ENCODE data around the gene LIPC. TPM values are rescaled to one million over a fixed set of nuclear protein-coding genes. Genes with fewer than 3 reads are reported as not detected.

The LIPC gene
- total RNA-seq, 2 experiments from 2014 or later, result 0.61 to 1.2 TPM

GRCh38 chr15:58546066-58546591 is 114.3 kb downstream of the LIPC start:
- no peak for TF ChIP-seq CTCF (IDR thresholded peaks at IDR 0.05)
- no peak overlapping the region for H3K4me3 ChIP-seq (ENCODE audit: low read length)
- H3K36me3 Mint-ChIP-seq (ENCODE audit: low read depth), result no peaks in the 10 kb centered on the region
- peaks cover 24% of the 10 kb centered on the region for H3K4me1 ChIP-seq (ENCODE audit: insufficient read depth, low read length)
- CTCF ChIA-PET, result interaction anchor here (1.6 kb wide), 1 partner anchor 24 kb away, joined by 4 read pairs; no protein-coding TSS in a partner anchor
- H3K9me3 ChIP-seq (ENCODE audit: control insufficient read depth in 1 of 2, insufficient read depth in 1 of 2, low read length in 2 of 2), result peaks cover 0 to 4% of the 10 kb centered on the region in 2 experiments
- intact Hi-C loops (cut with DNase I, micrococcal nuclease), result no loop called here
- no peaks in the 10 kb centered on the region for H3K27me3 ChIP-seq (ENCODE audit: control insufficient read depth in 1 of 2, insufficient read depth in 2 of 2, low read length in 2 of 2)
- DNase-seq (no peak), ATAC-seq (ENCODE audit: poor library complexity) (no peak)
- H3K4me1 Mint-ChIP-seq (ENCODE audit: low read depth), result peaks cover 19% of the 10 kb centered on the region
- POLR2A ChIA-PET, result no interaction called here
- no peak overlapping the region for H3K4me3 Mint-ChIP-seq
- H3K27me3 Mint-ChIP-seq, result no peaks in the 10 kb centered on the region
- H3K27ac ChIP-seq (ENCODE audit: low read depth in 1 of 2, low read length in 2 of 2), result no peak overlapping the region
- H3K36me3 ChIP-seq (ENCODE audit: insufficient read depth, low read length), result no peaks in the 10 kb centered on the region
- no peaks in the 10 kb centered on the region for H3K9me3 Mint-ChIP-seq
- H3K27ac Mint-ChIP-seq, result no peak overlapping the region

- TF ChIP-seq CTCF (IDR thresholded peaks at IDR 0.05), result no peak
- Mint-ChIP-seq H3K4me1 (ENCODE audit: low read depth) (peaks cover 27% of the 10 kb centered on the region), H3K36me3 (ENCODE audit: low read depth) (no peaks in the 10 kb centered on the region), H3K27ac (no peak overlapping the region), H3K9me3 (no peaks in the 10 kb centered on the region), H3K27me3 (no peaks in the 10 kb centered on the region), H3K4me3 (no peak overlapping the region)
- H3K9me3 ChIP-seq (ENCODE audit: control insufficient read depth in 1 of 2, insufficient read depth in 1 of 2, low read length in 2 of 2), result peaks cover 0 to 4% of the 10 kb centered on the region in 2 experiments
- H3K4me3 ChIP-seq (ENCODE audit: low read length), result no peak overlapping the region
- no peaks in the 10 kb centered on the region for H3K36me3 ChIP-seq (ENCODE audit: insufficient read depth, low read length)
- H3K4me1 ChIP-seq (ENCODE audit: insufficient read depth, low read length), result peaks cover 32% of the 10 kb centered on the region
- H3K27me3 ChIP-seq (ENCODE audit: control insufficient read depth in 1 of 2, insufficient read depth in 2 of 2, low read length in 2 of 2), result no peaks in the 10 kb centered on the region
- intact Hi-C loops (cut with DNase I, micrococcal nuclease), result no loop called here
- ATAC-seq (ENCODE audit: poor library complexity) (no peak), DNase-seq (no peak)
- ChIA-PET CTCF (interaction anchor here (0.6 kb wide), 1 partner anchor 41 kb away, joined by 3 read pairs; no protein-coding TSS in a partner anchor), POLR2A (no interaction called here)
- no peak overlapping the region for H3K27ac ChIP-seq (ENCODE audit: low read depth in 1 of 2, low read length in 2 of 2)
Measured at GRCh38 chr15:58546635-58547627, 115.1 kb downstream of the LIPC start.

GRCh38 chr15:58547628-58548307 is 116.0 kb downstream of the LIPC start:
- Mint-ChIP-seq H3K27me3 (no peaks in the 10 kb centered on the region), H3K4me3 (no peak overlapping the region), H3K9me3 (no peaks in the 10 kb centered on the region), H3K27ac (no peak overlapping the region), H3K4me1 (ENCODE audit: low read depth) (peaks cover 30% of the 10 kb centered on the region), H3K36me3 (ENCODE audit: low read depth) (no peaks in the 10 kb centered on the region)
- Histone ChIP-seq H3K9me3 (ENCODE audit: control insufficient read depth in 1 of 2, insufficient read depth in 1 of 2, low read length in 2 of 2) (peaks cover 0 to 4% of the 10 kb centered on the region in 2 experiments), H3K27me3 (ENCODE audit: control insufficient read depth in 1 of 2, insufficient read depth in 2 of 2, low read length in 2 of 2) (no peaks in the 10 kb centered on the region), H3K36me3 (ENCODE audit: insufficient read depth, low read length) (no peaks in the 10 kb centered on the region), H3K27ac (ENCODE audit: low read depth in 1 of 2, low read length in 2 of 2) (no peak overlapping the region), H3K4me3 (ENCODE audit: low read length) (no peak overlapping the region), H3K4me1 (ENCODE audit: insufficient read depth, low read length) (peaks cover 35% of the 10 kb centered on the region)
- DNase-seq, result no peak
- ChIA-PET CTCF (interaction anchor here (0.6 kb wide), 1 partner anchor 40 kb away, joined by 3 read pairs; no protein-coding TSS in a partner anchor), POLR2A (no interaction called here)
- no peak for TF ChIP-seq CTCF (IDR thresholded peaks at IDR 0.05)
- intact Hi-C loops (cut with DNase I, micrococcal nuclease), result no loop called here
- no peak for ATAC-seq (ENCODE audit: poor library complexity)
